NCI-H1048 (cell line): ENCODE results near the gene LYRM2.

Experiments used
- DNase-seq: peaks from one replicate; lab custom pipeline; 2025; lab: John Stamatoyannopoulos, UW

LYRM2 gene

GRCh38 chr6:89555031-89555430 lies 83.5 kb downstream of the LYRM2 start:
- no peak for DNase-seq

- DNase-seq: no peak
Observed at GRCh38 chr6:89554106-89554505, 84.4 kb downstream of the LYRM2 start.

- DNase-seq: no peak
Observed at GRCh38 chr6:89553431-89553830, 85.1 kb downstream of the LYRM2 start.

- no peak for DNase-seq
Observed at GRCh38 chr6:89547281-89547680, 91.3 kb downstream of the LYRM2 start.

- no peak for DNase-seq
Observed at GRCh38 chr6:89542866-89543265, 95.7 kb downstream of the LYRM2 start.

- no peak for DNase-seq
Observed at GRCh38 chr6:89542081-89542857, 96.3 kb downstream of the LYRM2 start.

GRCh38 chr6:89539779-89540178 lies 98.8 kb downstream of the LYRM2 start:
- no peak for DNase-seq

- DNase-seq: no peak
Observed at GRCh38 chr6:89536231-89536630, 102.3 kb downstream of the LYRM2 start.

GRCh38 chr6:89530982-89531381 lies 107.6 kb downstream of the LYRM2 start:
- DNase-seq: no peak

GRCh38 chr6:89528866-89529265 lies 109.7 kb downstream of the LYRM2 start:
- DNase-seq: no peak

- no peak for DNase-seq
Observed at GRCh38 chr6:89527634-89528033, 110.9 kb downstream of the LYRM2 start.

GRCh38 chr6:89526563-89526869 lies 112.0 kb downstream of the LYRM2 start:
- DNase-seq: no peak

- DNase-seq: no peak
Observed at GRCh38 chr6:89525786-89526562, 112.6 kb downstream of the LYRM2 start.

- no peak for DNase-seq
Observed at GRCh38 chr6:89522778-89523177, 115.8 kb downstream of the LYRM2 start.

- no peak for DNase-seq
Observed at GRCh38 chr6:89520736-89521135, 117.8 kb downstream of the LYRM2 start.

- DNase-seq: no peak
Observed at GRCh38 chr6:89518352-89519055, 120.0 kb downstream of the LYRM2 start.
